HK-2 (cell line): ENCODE measurements around the gene HSD11B1.

Source experiments
- DNase-seq: peaks from one replicate; pipeline ENCODE4 v3.0.0-alpha.2; 2018; ENCODE audit not compliant: unreplicated experiment

HSD11B1 gene

DNA sequence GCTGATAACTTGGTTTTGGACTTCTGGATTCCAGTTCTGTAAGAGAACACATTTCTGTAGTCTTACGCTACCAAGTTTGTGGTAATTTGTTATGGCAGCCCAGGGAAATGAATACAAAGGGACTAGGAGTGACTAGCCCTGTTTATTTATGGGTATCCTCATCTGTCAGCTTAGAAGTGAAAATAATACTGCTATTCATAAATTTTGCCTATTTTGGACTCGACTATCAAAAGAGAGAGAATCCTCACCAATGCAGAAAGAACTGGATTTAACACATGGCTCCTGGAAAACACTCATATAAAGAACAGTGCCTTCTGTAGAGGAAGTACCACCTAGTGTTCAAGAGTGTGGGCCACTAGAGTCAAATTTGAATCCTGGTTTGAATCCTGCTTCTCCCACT, 22.6 kb downstream of the HSD11B1 start:
- no peak for DNase-seq

DNA sequence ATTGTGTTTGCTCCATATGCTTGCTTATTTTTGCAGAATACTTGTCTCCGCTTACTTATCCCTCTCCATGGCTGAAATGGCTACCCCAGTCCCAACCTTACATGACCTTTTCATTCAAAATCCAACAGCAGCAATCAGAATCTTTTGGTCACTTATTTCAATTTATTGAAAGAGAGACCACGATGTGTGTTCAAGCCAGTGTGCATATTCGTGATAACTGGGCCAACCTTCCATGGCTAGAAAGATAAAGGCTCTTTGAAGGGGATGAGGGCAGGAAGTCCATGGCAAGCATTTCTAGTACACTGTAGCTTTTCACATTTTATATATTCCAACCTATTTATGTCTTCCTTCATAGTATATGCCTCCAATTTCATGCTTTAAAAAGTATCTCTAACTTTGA, 23.1 kb downstream of the HSD11B1 start:
- no peak for DNase-seq

- DNase-seq: no peak
Observed at GRCh38 chr1:209728466-209728865, 23.8 kb downstream of the HSD11B1 start.

GRCh38 chr1:209729436-209729835, 24.8 kb downstream of the HSD11B1 start:
- no peak for DNase-seq

- no peak for DNase-seq
Observed at GRCh38 chr1:209732725-209733124, 28.1 kb downstream of the HSD11B1 start.

DNA sequence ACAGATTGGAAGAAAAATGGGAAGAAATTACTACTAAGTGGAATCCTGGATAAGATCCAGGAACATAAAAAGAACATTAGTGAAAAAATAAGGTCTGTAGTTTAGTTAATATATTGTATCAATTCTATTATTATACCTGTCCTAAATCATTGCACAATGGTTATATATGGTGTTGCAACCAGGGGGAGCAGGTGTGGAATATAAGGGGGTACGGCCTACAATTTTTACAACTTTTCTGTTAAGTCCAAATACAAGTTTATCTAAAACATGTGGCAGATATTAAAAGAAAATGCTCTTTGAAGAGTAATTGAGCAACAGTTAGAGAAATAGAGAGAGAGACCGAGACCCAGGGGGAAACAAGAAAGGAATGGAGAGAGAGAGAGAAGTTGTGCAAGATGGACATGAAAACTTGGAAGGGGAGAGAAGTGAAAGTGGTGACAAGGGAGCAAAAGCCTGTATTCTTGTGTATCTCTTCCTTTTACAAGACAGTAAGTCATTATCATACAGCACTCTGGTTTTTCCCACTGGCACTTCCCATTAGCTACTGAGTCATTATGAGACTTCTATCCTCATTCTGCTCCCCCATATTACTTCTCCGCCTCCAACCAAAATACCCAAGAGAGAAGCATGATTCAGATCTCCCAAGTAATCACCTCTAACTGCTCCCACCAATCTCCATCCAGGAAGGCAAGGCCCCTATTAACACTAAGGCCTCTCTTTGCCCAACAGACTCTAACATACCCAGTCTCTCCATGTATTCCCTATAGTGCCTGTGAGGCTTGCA, 29.0 kb downstream of the HSD11B1 start:
- no peak for DNase-seq

GRCh38 chr1:209736490-209737117, 32.0 kb downstream of the HSD11B1 start:
- no peak for DNase-seq

DNA sequence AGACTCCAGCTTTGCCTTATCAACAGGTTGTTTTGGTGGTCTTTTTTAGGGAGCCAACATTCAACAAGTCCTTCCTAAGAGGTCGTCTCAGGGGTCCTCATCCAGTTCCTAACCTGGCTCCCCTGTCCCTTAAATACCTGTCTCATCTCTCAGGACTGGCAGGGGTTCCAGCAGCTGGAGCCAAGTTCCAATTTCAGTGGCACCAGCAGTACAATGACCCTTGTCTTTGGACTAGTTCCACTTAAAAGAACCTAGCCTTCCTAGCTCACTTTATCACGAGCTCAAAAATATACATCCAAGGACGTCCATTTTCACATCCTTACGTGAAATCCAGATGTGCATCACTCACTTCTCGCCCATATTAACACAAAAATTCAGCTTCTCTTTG, 32.5 kb downstream of the HSD11B1 start:
- no peak for DNase-seq

DNA sequence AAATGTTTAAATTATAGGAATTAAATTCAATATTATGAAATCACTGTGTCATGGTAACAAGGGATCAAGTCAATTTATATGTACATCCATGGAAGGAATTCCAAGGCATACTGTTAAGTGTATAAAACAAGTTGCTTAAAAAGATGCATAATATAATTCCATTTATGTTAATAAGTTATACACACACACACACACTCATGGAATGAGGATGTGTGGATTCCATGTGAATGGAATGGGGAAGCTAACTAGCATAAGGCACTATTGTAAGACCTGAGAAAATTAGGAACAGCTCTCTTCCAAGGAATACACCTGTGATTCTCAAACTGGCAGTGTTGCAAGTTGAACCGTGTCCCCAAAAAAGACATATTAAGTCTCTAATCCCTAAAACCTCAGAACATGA, 33.6 kb downstream of the HSD11B1 start:
- no peak for DNase-seq

GRCh38 chr1:209741193-209741592, 36.5 kb downstream of the HSD11B1 start:
- no peak for DNase-seq

DNA sequence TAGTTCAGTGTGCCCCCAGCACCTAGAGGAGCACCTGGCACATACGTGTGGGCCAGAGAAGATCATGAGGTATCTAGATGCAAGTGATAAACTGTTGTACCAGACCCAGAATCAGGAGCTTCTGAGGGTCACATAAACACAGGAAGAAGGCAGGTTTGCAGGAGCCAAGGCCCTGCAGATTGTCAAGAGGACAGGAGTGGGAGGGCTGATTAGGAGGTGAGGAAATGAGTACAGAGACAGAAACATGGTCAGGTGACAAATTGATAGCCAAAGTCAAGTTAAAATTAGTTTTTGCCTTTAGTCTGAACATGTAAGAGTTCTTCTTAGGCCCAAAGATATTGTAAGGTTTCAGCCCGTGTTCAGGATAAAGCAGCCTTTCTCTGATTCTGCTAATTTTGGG, 37.2 kb downstream of the HSD11B1 start:
- no peak for DNase-seq

GRCh38 chr1:209742409-209743144, 37.9 kb downstream of the HSD11B1 start:
- no peak for DNase-seq

DNA sequence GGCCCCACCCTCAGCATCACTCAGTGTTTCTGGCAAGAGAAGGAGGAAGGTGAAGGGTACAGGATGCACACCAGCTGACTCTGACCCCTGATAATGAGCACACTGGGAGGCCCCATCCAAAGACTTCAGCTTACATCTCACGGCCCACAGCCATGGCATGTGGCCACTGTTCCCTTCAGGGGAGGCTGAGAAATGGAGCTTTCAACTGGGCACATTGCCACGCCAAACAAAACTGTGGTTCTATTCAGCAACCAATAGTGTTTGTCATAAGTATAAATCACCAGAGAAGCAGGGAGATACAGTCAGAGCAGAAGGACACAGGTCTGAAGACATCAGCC, 38.5 kb downstream of the HSD11B1 start:
- DNase-seq: no peak

- no peak for DNase-seq
Observed at GRCh38 chr1:209746451-209747165, 42.0 kb downstream of the HSD11B1 start.

DNA sequence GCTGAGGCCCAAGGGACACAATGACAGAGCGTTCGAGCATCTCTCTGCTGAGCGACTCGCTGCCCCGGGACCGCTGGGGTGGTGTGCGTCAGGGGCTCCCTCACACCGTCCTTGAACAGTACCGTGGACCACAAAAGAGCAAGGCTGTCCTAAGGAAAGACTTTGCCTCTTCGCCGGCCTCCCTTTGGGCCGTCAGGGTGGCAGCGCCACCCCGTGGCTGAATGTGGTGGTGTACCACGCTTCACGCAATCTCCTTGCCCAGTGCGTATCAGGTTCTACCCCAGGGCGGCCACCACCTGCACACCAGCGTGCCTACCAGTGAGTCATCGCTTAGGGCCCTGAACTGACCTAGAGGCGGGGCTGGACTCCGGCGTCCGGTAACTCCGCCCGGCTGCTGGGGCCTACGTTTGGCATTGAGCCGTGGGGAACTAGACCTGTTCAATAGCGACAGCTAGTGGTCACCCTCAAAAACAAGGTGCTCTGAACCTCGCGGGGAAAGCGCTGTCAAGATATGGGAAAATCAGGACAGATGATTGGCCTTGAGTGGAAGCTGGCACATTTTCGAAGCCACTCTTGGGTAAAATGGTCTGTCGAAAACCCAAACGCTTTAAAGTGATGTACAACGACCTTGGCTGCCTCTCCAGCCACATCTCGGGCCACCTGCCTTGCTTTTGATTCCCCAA, 43.1 kb downstream of the HSD11B1 start:
- peak; percentile 100 for DNase-seq

DNA sequence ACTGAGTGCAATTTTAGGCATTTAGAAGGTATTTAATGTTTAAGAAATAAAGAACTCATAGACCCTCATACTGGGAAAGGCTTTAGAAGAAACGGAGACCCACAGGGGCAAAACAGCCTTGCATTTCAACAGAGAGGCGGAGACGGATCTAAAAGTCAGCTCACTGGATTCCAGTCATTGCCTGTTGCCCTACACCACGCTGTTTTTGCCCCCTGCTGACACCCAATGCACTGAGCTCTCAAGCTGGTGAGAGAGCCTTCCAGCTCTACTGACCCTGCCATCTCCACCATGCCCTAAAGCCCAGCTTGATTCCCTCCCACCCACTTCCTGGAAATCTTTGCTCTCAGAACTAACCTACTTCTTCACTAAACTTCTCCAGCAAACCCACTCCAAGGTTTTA, 44.0 kb downstream of the HSD11B1 start:
- no peak for DNase-seq

DNA sequence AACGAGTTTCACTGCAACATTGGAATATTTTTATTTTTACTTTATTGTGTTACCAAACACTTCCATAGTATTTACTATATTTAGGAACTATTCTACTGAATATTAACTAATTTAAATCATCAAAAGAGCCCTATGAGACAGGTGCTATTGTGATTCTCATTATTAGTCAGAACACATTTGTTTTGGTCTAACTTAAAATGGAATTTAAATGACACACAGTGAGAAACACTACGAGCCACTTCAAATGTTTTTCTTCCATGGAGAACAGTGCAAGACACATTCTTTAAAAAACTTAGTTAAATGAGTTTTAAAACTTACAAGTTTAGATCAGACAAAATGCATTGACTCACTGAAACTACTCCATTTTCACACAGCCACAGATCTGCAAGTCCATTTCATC, 44.6 kb downstream of the HSD11B1 start:
- no peak for DNase-seq

DNA sequence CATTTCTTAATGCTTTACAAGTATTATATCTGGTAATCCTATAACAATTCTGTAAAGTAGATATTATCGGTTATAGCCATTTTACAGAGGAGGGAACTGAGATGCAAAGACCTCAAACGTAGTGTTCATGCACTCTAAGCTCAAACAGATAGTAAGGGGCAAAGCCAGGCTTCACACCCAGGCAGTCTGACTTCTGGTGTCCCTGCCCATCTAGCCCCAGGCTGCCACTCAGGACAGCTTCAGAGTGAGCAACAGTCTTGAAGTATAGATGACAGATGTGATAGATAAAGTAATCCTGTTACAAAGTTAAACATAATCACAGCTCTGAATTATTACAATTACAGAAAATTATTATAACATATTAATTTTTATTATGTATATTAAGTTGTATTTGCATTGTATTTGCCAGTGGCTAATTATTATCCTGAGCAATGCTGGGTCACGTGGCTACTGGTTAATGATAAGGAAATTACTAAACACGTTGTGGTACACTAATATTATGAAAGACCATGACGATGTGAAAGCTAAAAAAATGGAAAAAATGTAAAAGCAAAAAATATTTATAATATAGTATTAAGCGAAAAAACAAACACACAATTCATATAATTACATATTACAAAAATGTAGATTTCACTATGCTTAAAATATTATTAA, 45.2 kb downstream of the HSD11B1 start:
- DNase-seq: no peak

- DNase-seq: no peak
Observed at GRCh38 chr1:209751627-209752231, 47.1 kb downstream of the HSD11B1 start.

- DNase-seq: no peak
Observed at GRCh38 chr1:209752890-209753289, 48.2 kb downstream of the HSD11B1 start.

GRCh38 chr1:209755256-209755655, 50.6 kb downstream of the HSD11B1 start:
- DNase-seq: no peak
